GM12875 (cell line): ENCODE results near the gene PEA15.

ENCODE experiments used
- H3K4me3 ChIP-seq: one replicate; pipeline ENCODE4 v1.5.1; 2011; ENCODE audit warnings: low read depth, low read length, control low read depth
- CTCF ChIP-seq: IDR thresholded peaks from 2 replicates; pipeline ENCODE4 v1.5.1; 2011; ENCODE audit warnings: low read depth, mild to moderate bottlenecking, control low read depth, inconsistent platforms, low read length, moderate library complexity, borderline replicate concordance; ENCODE audit not compliant: insufficient read depth

The PEA15 gene

DNA sequence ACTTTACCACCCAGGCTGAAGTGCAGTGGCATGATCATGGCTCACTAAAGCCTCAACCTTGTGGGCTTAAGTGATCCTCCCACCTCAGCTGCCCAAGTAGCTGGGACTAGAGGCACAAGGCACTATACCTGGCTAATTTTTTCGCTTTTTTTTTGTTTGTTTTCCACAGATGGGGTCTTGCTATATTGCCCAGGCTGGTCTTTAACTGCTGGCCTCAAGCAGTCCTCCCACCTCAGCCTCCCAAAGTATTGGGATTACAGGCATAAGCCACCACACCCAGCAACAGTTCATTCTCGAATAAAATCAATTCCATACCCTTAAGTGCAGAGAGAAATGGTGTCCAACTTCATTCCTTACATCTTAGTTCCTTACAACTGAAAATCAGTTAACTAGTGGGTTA is 32.4 kb downstream of the PEA15 start:
- H3K4me3 ChIP-seq, result no peak overlapping the region
- no peak for TF ChIP-seq CTCF

DNA sequence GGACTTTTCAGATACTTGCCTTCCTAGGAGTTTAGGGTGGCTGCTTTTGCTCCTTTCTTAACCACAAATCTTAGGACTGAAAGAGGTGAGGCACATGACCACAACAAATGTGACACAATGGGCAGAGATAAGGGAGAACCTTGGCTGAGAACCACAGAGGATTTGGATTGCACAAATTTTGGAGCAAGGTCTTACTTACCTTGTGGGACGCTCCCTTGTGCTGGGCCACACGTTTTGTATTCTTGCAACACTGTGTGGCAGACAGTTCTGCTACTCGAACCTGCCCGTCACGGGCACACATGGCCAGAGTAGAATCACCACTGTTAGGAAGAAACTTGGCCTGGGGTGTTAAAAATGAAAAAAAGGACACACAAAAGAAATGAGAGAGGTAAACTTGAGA is 33.2 kb downstream of the PEA15 start:
- TF ChIP-seq CTCF, result no peak

DNA sequence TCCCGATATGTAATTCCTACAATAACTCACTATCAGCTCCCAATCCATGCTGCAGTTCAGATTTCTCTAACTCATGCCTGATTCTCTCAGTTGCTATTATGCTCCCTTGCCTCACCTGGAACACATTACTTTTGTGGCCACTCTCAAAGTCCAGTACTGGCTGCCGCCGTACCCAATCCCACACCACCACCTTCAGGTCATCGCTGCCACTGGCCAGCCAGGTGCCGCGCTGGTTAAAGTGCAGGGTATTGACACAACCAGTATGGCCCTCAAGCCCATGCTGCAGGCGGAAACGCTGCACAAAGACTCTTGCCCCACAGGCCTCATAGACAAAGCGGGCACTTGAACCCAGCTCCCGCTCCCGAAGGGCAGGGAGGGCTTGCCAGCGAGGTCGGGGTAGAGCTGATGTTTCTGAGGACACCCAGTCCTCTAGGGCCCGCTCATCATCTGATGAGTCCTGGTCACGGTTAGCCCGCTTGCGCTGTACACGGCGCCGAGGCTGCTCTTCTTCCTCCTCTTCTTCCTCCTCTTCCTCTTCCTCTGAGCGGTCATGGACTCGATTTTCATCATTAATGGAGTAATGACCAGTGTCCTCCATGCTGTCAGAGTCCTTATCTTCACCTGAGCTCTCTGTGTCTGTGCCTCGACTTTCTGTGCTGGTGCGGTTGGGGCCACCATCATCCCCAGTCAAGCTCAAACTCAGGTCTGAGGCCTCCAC is 34.6 kb downstream of the PEA15 start:
- TF ChIP-seq CTCF, result no peak

More for the DNA sequence above, 33.2 kb downstream of the PEA15 start:
- no peak overlapping the region for H3K4me3 ChIP-seq

GRCh38 chr1:160243767-160244166 is 38.6 kb downstream of the PEA15 start:
- no peak for TF ChIP-seq CTCF
- no peak overlapping the region for H3K4me3 ChIP-seq

More for the DNA sequence above, 34.6 kb downstream of the PEA15 start:
- no peak overlapping the region for H3K4me3 ChIP-seq

GRCh38 chr1:160244209-160244608 is 39.0 kb downstream of the PEA15 start:
- TF ChIP-seq CTCF, result no peak

GRCh38 chr1:160245434-160245833 is 40.2 kb downstream of the PEA15 start:
- no peak for TF ChIP-seq CTCF
- H3K4me3 ChIP-seq, result no peak overlapping the region

More at GRCh38 chr1:160244209-160244608, 39.0 kb downstream of the PEA15 start:
- no peak overlapping the region for H3K4me3 ChIP-seq

DNA sequence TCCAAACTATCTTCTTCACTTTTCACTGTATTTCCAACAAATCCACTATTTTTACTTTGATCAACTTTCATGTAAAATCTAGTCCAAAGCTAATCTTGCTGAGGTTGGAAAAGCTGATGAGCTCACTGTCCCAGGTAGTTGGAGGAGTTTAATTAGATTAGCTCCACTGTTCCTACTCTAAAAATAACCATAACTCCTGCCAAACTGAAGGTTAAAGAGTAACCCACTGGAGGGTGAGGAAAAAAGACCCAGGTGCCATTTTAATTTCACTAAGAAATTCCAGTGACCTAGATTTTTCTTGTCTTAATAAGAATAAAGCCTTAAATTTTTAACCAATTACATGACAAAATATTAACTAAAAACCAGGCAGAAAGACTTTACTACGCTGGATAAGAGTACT is 41.9 kb downstream of the PEA15 start:
- H3K4me3 ChIP-seq, result no peak overlapping the region
- no peak for TF ChIP-seq CTCF
